K562 (cell line): Measurements from ENCODE around the gene RASEF. TPM values are rescaled to one million over a fixed set of nuclear protein-coding genes. Genes with fewer than 3 reads are reported as not detected.

Source experiments
- ATAC-seq: fragments of 200-7000 bp; cut with Tn5 transposase; 3 replicates; pipeline ENCODE4 v1.9.1; 2020; ENCODE audit warnings: moderate library complexity
- BruUV-seq: library from RNA; stranded (reverse); fragments of 400-500 nt; replicated peaks from 2 replicates; lab custom pipeline; 2021; lab: Mats Ljungman, UMichigan
- CTCF ChIA-PET: fragments of 300-600 bp; formaldehyde crosslinking; extraction: SDS; loops from one replicate; lab custom pipeline; 2021; ENCODE audit warnings: low intra/inter-chr PET ratio; lab: Yijun Ruan, JAX
- POLR2A ChIA-PET: fragments of 300-600, 350-650 bp; sonication (Branson Sonifier 250); formaldehyde crosslinking; extraction: SDS; loops from one replicate; lab custom pipeline; 2021; ENCODE audit warnings: antibody characterized with exemption, inconsistent platforms; lab: Yijun Ruan, JAX
- DNase-seq, 4 experiments: peaks; one replicate each; pipeline versions ENCODE4 v3.0.0 to v3.0.0-alpha.2; 2011 to 2018; ENCODE audit warnings: low spot score in 3 of 4, mixed read lengths in 3 of 4; ENCODE audit errors: extremely low read depth in 1 of 4
- FAIRE-seq: peaks from 2 replicates; lab custom pipeline; 2011; peaks lifted over from hg19 to GRCh38; lab: Jason Lieb, UNC
- H2AFZ ChIP-seq: 2 replicates; pipeline ENCODE4 v1.6.0; 2011; ENCODE audit warnings: low read depth, low read length, control low read depth, inconsistent platforms
- H3K27ac ChIP-seq: fragments of 200-600 bp; 3 replicates; pipeline ENCODE4 v1.8.0; 2011; ENCODE audit warnings: low read depth, mild to moderate bottlenecking, control low read depth, inconsistent platforms, low read length, moderate library complexity, mixed read lengths; ENCODE audit errors: extremely low read depth
- H3K27me3 ChIP-seq, 2 experiments: fragments of 300-600 bp in 1 of 2; 2 replicates in 1 of 2; 3 replicates in 1 of 2; pipeline versions ENCODE4 v1.6.0 to v1.8.0; 2011; ENCODE audit warnings: inconsistent platforms in 2 of 2, low read length in 2 of 2, mild to moderate bottlenecking in 1 of 2, mixed read lengths in 1 of 2, moderate library complexity in 1 of 2; ENCODE audit not compliant: control insufficient read depth in 2 of 2, insufficient read depth in 2 of 2
- H3K36me3 ChIP-seq: fragments of 300-600 bp; 3 replicates; pipeline ENCODE4 v1.8.0; 2011; ENCODE audit warnings: mild to moderate bottlenecking, low read length, inconsistent platforms; ENCODE audit not compliant: control insufficient read depth, insufficient read depth
- H3K4me1 ChIP-seq, 2 experiments: fragments of 200-600 bp in 1 of 2; replicated peaks in 1 of 2; 2 replicates in 1 of 2; 3 replicates in 1 of 2; pipeline versions ENCODE4 v1.5.1 to v1.8.0; 2011; ENCODE audit warnings: inconsistent platforms in 2 of 2, low read length in 2 of 2, mild to moderate bottlenecking in 1 of 2, mixed read lengths in 1 of 2, moderate library complexity in 1 of 2; ENCODE audit not compliant: control insufficient read depth in 2 of 2, insufficient read depth in 2 of 2
- H3K4me2 ChIP-seq: 2 replicates; pipeline ENCODE4 v1.6.1; 2011; ENCODE audit warnings: low read length, control low read depth, inconsistent platforms, mixed read lengths; ENCODE audit not compliant: insufficient read depth
- H3K4me3 ChIP-seq: fragments of 200-600 bp; sonication (generic), shearing (Covaris generic); 2 replicates; pipeline ENCODE4 v1.5.1; 2016; ENCODE audit warnings: control low read depth, inconsistent platforms
- H3K79me2 ChIP-seq: fragments of 200-600 bp; 3 replicates; pipeline ENCODE4 v1.8.0; 2011; ENCODE audit warnings: low read length, inconsistent platforms; ENCODE audit not compliant: control insufficient read depth, insufficient read depth
- H3K9ac ChIP-seq, 2 experiments: 2 replicates each; pipeline versions ENCODE4 v1.6.0 to v1.6.1; 2011; ENCODE audit warnings: low read depth in 2 of 2, low read length in 2 of 2, control low read depth in 1 of 2, inconsistent platforms in 1 of 2, mild to moderate bottlenecking in 1 of 2, mixed read lengths in 1 of 2; ENCODE audit not compliant: insufficient read depth in 1 of 2
- H3K9me1 ChIP-seq: one replicate; pipeline ENCODE4 v1.6.0; 2011; ENCODE audit warnings: inconsistent platforms, mild to moderate bottlenecking, low read length, moderate library complexity; ENCODE audit not compliant: control insufficient read depth, insufficient read depth
- H3K9me3 ChIP-seq: replicated peaks from 2 replicates; pipeline ENCODE4 v1.5.1; 2011; ENCODE audit warnings: low read depth, low read length, inconsistent platforms; ENCODE audit not compliant: control insufficient read depth, insufficient read depth
- H4K20me1 ChIP-seq: replicated peaks from 2 replicates; pipeline ENCODE4 v1.6.1; 2011; ENCODE audit warnings: low read length, inconsistent platforms, mixed read lengths; ENCODE audit not compliant: control insufficient read depth, insufficient read depth
- BMI1 ChIP-seq: fragments of 150-350 bp; IDR thresholded peaks from 2 replicates; pipeline ENCODE4 v1.6.1; 2014; ENCODE audit warnings: low read length
- EHMT2 ChIP-seq: fragments of 450-650 bp; IDR thresholded peaks from 2 replicates; pipeline ENCODE4 v1.6.1; 2018; ENCODE audit warnings: antibody characterized with exemption
- ETV6 ChIP-seq, 3 experiments: fragments of 150-350 bp in 1 of 3; sonication (generic) in 1 of 3; formaldehyde crosslinking in 1 of 3; IDR thresholded peaks; 2 replicates each; pipeline versions ENCODE4 v1.6.1 to v1.8.0; 2014 to 2022; ENCODE audit warnings: borderline replicate concordance in 2 of 3, low read depth in 2 of 3, antibody characterized with exemption in 1 of 3, low read length in 1 of 3, mild to moderate bottlenecking in 1 of 3, missing genetic modification reagents in 1 of 3
- HDAC8 ChIP-seq: fragments of 450-650 bp; IDR thresholded peaks from 2 replicates; pipeline ENCODE4 v1.6.1; 2016; ENCODE audit warnings: mild to moderate bottlenecking, missing genetic modification characterization, moderate library complexity, missing compliant biosample characterization
- HNRNPL ChIP-seq: fragments of 200-400 bp; formaldehyde crosslinking; IDR thresholded peaks from 2 replicates; pipeline ENCODE4 v1.6.1; 2017; ENCODE audit warnings: low read depth, mild to moderate bottlenecking, low read length
- ILF3 ChIP-seq: fragments of 450-650 bp; IDR thresholded peaks from 2 replicates; pipeline ENCODE4 v1.6.1; 2018; ENCODE audit warnings: antibody characterized with exemption, mild to moderate bottlenecking, moderate library complexity, borderline replicate concordance
- NCOR1 ChIP-seq: fragments of 450-650 bp; IDR thresholded peaks from 2 replicates; pipeline ENCODE4 v1.6.1; 2016; ENCODE audit warnings: mild to moderate bottlenecking, moderate library complexity
- PHB2 ChIP-seq: fragments of 450-650 bp; IDR thresholded peaks from 2 replicates; pipeline ENCODE4 v1.6.1; 2017; ENCODE audit warnings: low read depth
- ZC3H11A ChIP-seq: IDR thresholded peaks from 2 replicates; pipeline ENCODE4 v1.6.1; 2012; ENCODE audit warnings: low read depth, low read length, improper control_type of control experiment
- ZNF175 ChIP-seq: fragments of 200-800 bp; sonication (Bioruptor generic); IDR thresholded peaks from 2 replicates; pipeline ENCODE4 v1.6.1; 2016; ENCODE audit warnings: low read depth, mild to moderate bottlenecking, missing genetic modification characterization, missing compliant biosample characterization
- ZNF184 ChIP-seq: sonication (generic); formaldehyde crosslinking; IDR thresholded peaks from 2 replicates; pipeline ENCODE4 v1.5.0; 2020; ENCODE audit warnings: missing genetic modification reagents
- WGBS: fragments of 100-300 bp; shearing (Covaris generic); methylation state at CpG from one replicate; pipeline ENCODE4 v1.1.6; 2016; ENCODE audit warnings: low coverage, mixed read lengths; ENCODE audit not compliant: insufficient coverage; ENCODE audit errors: missing lambda C conversion rate; 5-methylcytosine and 5-hydroxymethylcytosine counted together
- in situ Hi-C: fragments of 300-500 bp; cut with MboI; formaldehyde crosslinking; loops from 4 replicates; pipeline ENCODE4 v1.15.0; 2018; ENCODE audit warnings: inconsistent platforms, mixed read lengths
- intact Hi-C: fragments of 100-400 bp; cut with micrococcal nuclease; formaldehyde crosslinking; loops from 2 replicates; pipeline ENCODE4 v1.14.2; 2022
- polyA plus RNA-seq, 8 experiments: library from polyadenylated mRNA; depleted of rRNA in 4 of 8; stranded (reverse) in 5 of 8; unstranded in 3 of 8; fragments of >200 nt; fragmentation: Nextera tagmentation in 2 of 8; fragmentation: Illumina TruSeq in 1 of 8; extraction: Ambion mirVana in 2 of 8; extraction: Trizol in 1 of 8; gene quantifications; 2 replicates each; pipeline versions ENCODE4 v1.2.1 to v1.2.3, GENCODE V29; 2011 to 2014; ENCODE audit warnings: inconsistent platforms in 1 of 8, missing spikeins in 1 of 8
- total RNA-seq, 7 experiments: library from RNA; depleted of rRNA in 6 of 7; stranded (reverse); fragments of >200 nt in 6 of 7; fragmentation: Illumina TruSeq in 2 of 7; extraction: Trizol in 2 of 7; gene quantifications; 2 replicates each; pipeline versions ENCODE4 v1.2.1 to v1.2.3, GENCODE V29; 2011 to 2021; ENCODE audit warnings: low replicate concordance in 1 of 7
- TF ChIP-seq, protein P1 (sequence below): fragments of 150-350 bp; conservative IDR thresholded peaks from 2 replicates; pipeline ENCODE4 v1.6.1; 2014; ENCODE audit warnings: low read length
- TF ChIP-seq, protein P2 (sequence below): fragments of 150-350 bp; IDR thresholded peaks from 2 replicates; pipeline ENCODE4 v1.6.1; 2014; ENCODE audit warnings: low read depth, mild to moderate bottlenecking, low read length, borderline replicate concordance
- TF ChIP-seq, protein P3 (sequence below): fragments of 450-650 bp; formaldehyde crosslinking; IDR thresholded peaks from 2 replicates; pipeline ENCODE4 v1.4.0; 2020; ENCODE audit warnings: mild to moderate bottlenecking, moderate library complexity

RASEF gene
- total and polyA plus RNA-seq, 9 of the 15 experiments (the other 6 are each of a cell fraction or from before 2014, with no cell fraction given) = 0.01 to 0.18 (median 0.11) TPM; not detected in 4

DNA sequence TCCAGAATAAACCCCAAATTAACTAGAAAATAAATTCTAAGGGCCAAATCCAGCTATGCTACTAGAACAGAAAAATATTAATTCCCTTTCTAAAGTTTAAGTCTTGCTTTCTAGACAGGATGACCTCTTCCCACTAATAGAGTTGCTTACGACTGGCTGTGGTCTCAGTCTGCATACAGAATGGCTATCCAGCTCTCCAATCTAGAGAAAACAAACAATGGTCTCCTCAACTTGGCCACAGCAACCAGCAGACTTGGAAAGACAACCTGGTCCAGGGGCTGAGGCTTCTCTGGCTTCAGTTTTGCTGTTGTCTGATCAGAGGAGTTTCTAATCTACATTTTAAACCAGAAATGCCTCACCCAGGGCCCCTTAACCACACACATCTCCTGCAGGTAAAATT lies 28.9 kb downstream of the RASEF start:
- ChIA-PET POLR2A (no interaction called here), CTCF (no interaction called here)
- in situ Hi-C loops = no loop called here
- Histone ChIP-seq H3K27ac (no peak overlapping the region), H3K4me3 (no peak overlapping the region), H3K4me2 (no peak overlapping the region), H2AFZ (no peak overlapping the region), H3K36me3 (no peaks in the 10 kb centered on the region), H4K20me1 (no peaks in the 10 kb centered on the region), H3K9me3 (no peaks in the 10 kb centered on the region), H3K9ac (no peak overlapping the region), H3K27me3 (no peaks in the 10 kb centered on the region), H3K79me2 (no peaks in the 10 kb centered on the region), H3K4me1 (no peaks in the 10 kb centered on the region), H3K9me1 (no peaks in the 10 kb centered on the region)
- no peak for ATAC-seq
- 0% methylated on average over 1 of the region's 1 CpG for WGBS
- intact Hi-C loops = no loop called here
- DNase-seq = no peak
- BruUV-seq = no TSS peak
- no peak for FAIRE-seq
- TF ChIP-seq, protein P1, sequence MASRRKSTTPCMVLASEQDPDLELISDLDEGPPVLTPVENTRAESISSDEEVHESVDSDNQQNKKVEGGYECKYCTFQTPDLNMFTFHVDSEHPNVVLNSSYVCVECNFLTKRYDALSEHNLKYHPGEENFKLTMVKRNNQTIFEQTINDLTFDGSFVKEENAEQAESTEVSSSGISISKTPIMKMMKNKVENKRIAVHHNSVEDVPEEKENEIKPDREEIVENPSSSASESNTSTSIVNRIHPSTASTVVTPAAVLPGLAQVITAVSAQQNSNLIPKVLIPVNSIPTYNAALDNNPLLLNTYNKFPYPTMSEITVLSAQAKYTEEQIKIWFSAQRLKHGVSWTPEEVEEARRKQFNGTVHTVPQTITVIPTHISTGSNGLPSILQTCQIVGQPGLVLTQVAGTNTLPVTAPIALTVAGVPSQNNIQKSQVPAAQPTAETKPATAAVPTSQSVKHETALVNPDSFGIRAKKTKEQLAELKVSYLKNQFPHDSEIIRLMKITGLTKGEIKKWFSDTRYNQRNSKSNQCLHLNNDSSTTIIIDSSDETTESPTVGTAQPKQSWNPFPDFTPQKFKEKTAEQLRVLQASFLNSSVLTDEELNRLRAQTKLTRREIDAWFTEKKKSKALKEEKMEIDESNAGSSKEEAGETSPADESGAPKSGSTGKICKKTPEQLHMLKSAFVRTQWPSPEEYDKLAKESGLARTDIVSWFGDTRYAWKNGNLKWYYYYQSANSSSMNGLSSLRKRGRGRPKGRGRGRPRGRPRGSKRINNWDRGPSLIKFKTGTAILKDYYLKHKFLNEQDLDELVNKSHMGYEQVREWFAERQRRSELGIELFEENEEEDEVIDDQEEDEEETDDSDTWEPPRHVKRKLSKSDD = no peak
- no peak for TF ChIP-seq EHMT2
- TF ChIP-seq, protein P2, sequence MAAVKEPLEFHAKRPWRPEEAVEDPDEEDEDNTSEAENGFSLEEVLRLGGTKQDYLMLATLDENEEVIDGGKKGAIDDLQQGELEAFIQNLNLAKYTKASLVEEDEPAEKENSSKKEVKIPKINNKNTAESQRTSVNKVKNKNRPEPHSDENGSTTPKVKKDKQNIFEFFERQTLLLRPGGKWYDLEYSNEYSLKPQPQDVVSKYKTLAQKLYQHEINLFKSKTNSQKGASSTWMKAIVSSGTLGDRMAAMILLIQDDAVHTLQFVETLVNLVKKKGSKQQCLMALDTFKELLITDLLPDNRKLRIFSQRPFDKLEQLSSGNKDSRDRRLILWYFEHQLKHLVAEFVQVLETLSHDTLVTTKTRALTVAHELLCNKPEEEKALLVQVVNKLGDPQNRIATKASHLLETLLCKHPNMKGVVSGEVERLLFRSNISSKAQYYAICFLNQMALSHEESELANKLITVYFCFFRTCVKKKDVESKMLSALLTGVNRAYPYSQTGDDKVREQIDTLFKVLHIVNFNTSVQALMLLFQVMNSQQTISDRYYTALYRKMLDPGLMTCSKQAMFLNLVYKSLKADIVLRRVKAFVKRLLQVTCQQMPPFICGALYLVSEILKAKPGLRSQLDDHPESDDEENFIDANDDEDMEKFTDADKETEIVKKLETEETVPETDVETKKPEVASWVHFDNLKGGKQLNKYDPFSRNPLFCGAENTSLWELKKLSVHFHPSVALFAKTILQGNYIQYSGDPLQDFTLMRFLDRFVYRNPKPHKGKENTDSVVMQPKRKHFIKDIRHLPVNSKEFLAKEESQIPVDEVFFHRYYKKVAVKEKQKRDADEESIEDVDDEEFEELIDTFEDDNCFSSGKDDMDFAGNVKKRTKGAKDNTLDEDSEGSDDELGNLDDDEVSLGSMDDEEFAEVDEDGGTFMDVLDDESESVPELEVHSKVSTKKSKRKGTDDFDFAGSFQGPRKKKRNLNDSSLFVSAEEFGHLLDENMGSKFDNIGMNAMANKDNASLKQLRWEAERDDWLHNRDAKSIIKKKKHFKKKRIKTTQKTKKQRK = no peak
- no peak for TF ChIP-seq HNRNPL
- TF ChIP-seq ZNF175 (CRISPR knock-in tag) = no peak
- no peak for TF ChIP-seq ETV6 (IDR thresholded peaks at IDR 0.05; ENCODE audit: borderline replicate concordance in 1 of 2, low read depth in 2 of 2, low read length in 1 of 2)
- no peak for TF ChIP-seq ETV6 (CRISPR knock-in tag; IDR thresholded peaks at IDR 0.05; ENCODE audit: borderline replicate concordance)
- TF ChIP-seq ZC3H11A = no peak
- no peak for TF ChIP-seq ILF3
- TF ChIP-seq BMI1 = no peak
- TF ChIP-seq NCOR1 = no peak
- no peak for TF ChIP-seq ZNF184 (CRISPR knock-in tag)
- TF ChIP-seq PHB2 = no peak
- TF ChIP-seq, protein P3, sequence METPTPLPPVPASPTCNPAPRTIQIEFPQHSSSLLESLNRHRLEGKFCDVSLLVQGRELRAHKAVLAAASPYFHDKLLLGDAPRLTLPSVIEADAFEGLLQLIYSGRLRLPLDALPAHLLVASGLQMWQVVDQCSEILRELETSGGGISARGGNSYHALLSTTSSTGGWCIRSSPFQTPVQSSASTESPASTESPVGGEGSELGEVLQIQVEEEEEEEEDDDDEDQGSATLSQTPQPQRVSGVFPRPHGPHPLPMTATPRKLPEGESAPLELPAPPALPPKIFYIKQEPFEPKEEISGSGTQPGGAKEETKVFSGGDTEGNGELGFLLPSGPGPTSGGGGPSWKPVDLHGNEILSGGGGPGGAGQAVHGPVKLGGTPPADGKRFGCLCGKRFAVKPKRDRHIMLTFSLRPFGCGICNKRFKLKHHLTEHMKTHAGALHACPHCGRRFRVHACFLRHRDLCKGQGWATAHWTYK (CRISPR knock-in tag) = no peak
- TF ChIP-seq HDAC8 (tag) = no peak
